Measurements from ENCODE around the gene R3HDM2. TPM values are rescaled to one million over a fixed set of nuclear protein-coding genes. Genes with fewer than 3 reads are reported as not detected.

R3HDM2 gene
- total RNA-seq, 4 donors from 2014 or later: 26.3 to 56.9 (median 33.3) TPM

DNA sequence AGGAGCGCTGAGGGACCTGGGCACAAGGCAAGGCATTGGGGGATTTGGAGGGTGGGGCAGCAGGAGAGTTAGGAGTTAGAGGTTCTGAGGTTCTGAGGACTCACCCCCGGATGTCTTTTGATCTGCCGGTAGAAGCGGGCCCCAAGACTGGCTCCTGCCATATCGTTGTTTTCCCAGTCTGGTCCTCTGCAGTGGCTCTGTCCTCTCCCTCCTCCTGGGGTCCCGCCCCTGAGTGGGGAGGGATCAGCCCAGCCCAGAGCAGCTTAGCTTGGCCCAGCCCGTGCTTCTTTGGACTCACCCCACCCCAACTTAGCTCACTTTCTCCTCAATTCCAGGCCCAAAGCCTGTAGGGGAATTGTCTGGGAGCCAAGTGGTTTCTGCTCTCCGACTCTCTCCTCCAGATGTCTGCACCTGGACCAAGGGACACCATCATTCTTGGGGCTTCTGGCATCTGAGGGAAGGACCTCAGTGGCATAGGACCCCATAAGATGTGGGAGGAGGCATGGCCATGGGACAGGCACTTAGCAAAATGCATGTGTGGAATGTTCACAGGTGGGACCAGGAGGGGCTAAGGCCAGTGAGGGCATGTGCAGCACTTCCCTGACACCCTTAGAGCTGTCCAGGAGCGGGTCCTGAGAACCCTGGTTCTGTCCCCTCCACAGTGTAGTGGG is 193.8 kb downstream of the R3HDM2 start:
- WGBS, 2 donors (ENCODE audit: low coverage in 1 of 2): 26% methylated on average over 9 of the region's 9 CpGs; no CpG with 5 or more reads in 1 of the 2 donors
- peaks cover 68% of the 10 kb centered on the region for H3K27me3 ChIP-seq
- H3K27ac ChIP-seq: no peak overlapping the region
- peaks cover 26 to 45% (median 41%) of the 10 kb centered on the region in 4 donors for H3K4me1 ChIP-seq
- DNase-seq: no peak
- H3K36me3 ChIP-seq: peaks cover 0 to 16% (median 0%) of the 10 kb centered on the region in 4 donors
- no peak overlapping the region for H3K4me3 ChIP-seq
- in situ Hi-C loops (cut with MboI; ENCODE audit: low pct_ligation_motif_present in 1 of 4, low pct_unique_long_range_greater_than_20kb in 1 of 4, low sequenced_read_pairs in 3 of 4) (no loop called here), intact Hi-C loops (cut with DNase I; ENCODE audit: low total_unique reads) (no loop called here)
- no peaks in the 10 kb centered on the region for H3K9me3 ChIP-seq
- TF ChIP-seq, protein P1, sequence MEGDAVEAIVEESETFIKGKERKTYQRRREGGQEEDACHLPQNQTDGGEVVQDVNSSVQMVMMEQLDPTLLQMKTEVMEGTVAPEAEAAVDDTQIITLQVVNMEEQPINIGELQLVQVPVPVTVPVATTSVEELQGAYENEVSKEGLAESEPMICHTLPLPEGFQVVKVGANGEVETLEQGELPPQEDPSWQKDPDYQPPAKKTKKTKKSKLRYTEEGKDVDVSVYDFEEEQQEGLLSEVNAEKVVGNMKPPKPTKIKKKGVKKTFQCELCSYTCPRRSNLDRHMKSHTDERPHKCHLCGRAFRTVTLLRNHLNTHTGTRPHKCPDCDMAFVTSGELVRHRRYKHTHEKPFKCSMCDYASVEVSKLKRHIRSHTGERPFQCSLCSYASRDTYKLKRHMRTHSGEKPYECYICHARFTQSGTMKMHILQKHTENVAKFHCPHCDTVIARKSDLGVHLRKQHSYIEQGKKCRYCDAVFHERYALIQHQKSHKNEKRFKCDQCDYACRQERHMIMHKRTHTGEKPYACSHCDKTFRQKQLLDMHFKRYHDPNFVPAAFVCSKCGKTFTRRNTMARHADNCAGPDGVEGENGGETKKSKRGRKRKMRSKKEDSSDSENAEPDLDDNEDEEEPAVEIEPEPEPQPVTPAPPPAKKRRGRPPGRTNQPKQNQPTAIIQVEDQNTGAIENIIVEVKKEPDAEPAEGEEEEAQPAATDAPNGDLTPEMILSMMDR (IDR thresholded peaks at IDR 0.05): no peak
- TF ChIP-seq POLR2A (IDR thresholded peaks at IDR 0.05) (no peak), POLR2AphosphoS5 (IDR thresholded peaks at IDR 0.05) (no peak), EP300 (IDR thresholded peaks at IDR 0.05; ENCODE audit: low read depth) (no peak)

DNA sequence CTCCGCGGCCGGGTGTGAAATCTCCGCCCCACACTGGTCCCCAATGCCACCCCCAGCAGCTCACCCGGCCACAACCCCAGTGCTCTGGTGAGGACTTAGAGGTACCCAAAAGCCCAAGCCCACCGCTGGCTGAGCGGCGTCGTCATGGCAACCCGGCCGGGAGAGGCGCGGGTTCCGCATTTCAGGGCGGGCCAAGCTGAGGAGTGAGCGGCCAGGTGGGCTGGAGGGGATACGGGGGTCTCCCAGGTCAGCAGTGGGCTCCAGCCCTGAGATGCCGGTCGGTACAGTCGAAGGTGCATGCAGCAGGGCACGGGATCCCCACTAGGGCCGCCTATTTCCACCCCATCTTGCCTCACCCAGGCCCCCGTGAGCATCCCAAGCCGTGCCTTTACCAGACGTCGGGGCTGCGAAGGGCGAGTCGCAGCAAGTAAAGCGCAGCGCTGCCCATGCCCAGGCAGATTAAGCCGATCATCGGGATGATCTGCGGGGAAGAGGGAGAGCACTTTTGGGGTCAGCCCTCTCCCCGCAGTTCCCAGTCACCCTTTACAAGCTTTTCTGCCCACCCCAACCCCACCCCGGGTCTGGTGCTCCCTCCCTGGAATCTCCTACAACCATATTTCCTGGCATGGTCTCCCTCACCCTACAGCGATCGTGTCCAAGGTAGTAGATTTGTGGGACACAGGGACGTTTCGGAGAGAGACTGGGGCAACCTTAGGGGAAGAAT is 194.5 kb downstream of the R3HDM2 start:
- H3K9me3 ChIP-seq: no peaks in the 10 kb centered on the region
- no peak overlapping the region for H3K27ac ChIP-seq
- no peak for DNase-seq
- no peak overlapping the region for H3K4me3 ChIP-seq
- intact Hi-C loops (cut with DNase I; ENCODE audit: low total_unique reads): no loop called here
- in situ Hi-C loops (cut with MboI; ENCODE audit: low pct_ligation_motif_present in 1 of 4, low pct_unique_long_range_greater_than_20kb in 1 of 4, low sequenced_read_pairs in 3 of 4): no loop called here
- TF ChIP-seq POLR2A (IDR thresholded peaks at IDR 0.05) (no peak), POLR2AphosphoS5 (IDR thresholded peaks at IDR 0.05) (no peak), EP300 (IDR thresholded peaks at IDR 0.05; ENCODE audit: low read depth) (no peak)
- TF ChIP-seq, protein P1 (IDR thresholded peaks at IDR 0.05): no peak
- H3K36me3 ChIP-seq: peaks cover 0 to 16% (median 0%) of the 10 kb centered on the region in 4 donors
- H3K4me1 ChIP-seq: peaks cover 22 to 38% (median 34%) of the 10 kb centered on the region in 4 donors
- 24% methylated on average over 18 of the region's 40 CpGs; no CpG with 5 or more reads in 1 of the 2 donors for WGBS, 2 donors (ENCODE audit: low coverage in 1 of 2)
- peaks cover 61% of the 10 kb centered on the region for H3K27me3 ChIP-seq

DNA sequence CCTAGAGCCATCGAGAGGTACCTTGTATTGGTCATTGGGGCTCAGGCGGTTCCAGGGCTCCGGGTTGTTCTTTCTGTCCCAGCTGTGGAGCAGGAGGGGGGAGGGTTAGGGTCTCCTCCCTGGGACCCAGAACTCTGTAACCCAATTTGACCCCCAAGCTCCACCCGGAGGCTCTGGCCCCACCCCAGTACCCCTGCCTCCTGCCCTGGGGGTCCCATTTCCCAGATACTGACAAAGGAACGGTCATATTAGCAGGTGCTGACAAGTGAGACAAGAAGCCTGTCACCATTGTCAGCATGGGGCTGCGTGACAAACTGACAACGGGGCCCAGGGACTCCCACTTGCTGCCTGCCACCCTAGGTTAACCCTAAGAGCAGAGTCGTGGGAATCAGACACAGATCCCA is 195.1 kb downstream of the R3HDM2 start:
- Histone ChIP-seq H3K27ac (peak overlapping the region in 1 of 4 donors; percentile 5), H3K27me3 (peaks cover 55% of the 10 kb centered on the region), H3K4me3 (no peak overlapping the region), H3K4me1 (peaks cover 21 to 35% (median 31%) of the 10 kb centered on the region in 4 donors), H3K9me3 (no peaks in the 10 kb centered on the region), H3K36me3 (peaks cover 0 to 16% (median 0%) of the 10 kb centered on the region in 4 donors)
- 73 to 100% methylated on average over 3 to 8 of the region's 8 CpGs for WGBS, 2 donors (ENCODE audit: low coverage in 1 of 2)
- DNase-seq: no peak
- in situ Hi-C loops (cut with MboI; ENCODE audit: low pct_ligation_motif_present in 1 of 4, low pct_unique_long_range_greater_than_20kb in 1 of 4, low sequenced_read_pairs in 3 of 4) (no loop called here), intact Hi-C loops (cut with DNase I; ENCODE audit: low total_unique reads) (no loop called here)
- no peak for TF ChIP-seq POLR2AphosphoS5 (IDR thresholded peaks at IDR 0.05)
- TF ChIP-seq, protein P1 (IDR thresholded peaks at IDR 0.05): no peak
- no peak for TF ChIP-seq POLR2A (IDR thresholded peaks at IDR 0.05)
- no peak for TF ChIP-seq EP300 (IDR thresholded peaks at IDR 0.05; ENCODE audit: low read depth)

DNA sequence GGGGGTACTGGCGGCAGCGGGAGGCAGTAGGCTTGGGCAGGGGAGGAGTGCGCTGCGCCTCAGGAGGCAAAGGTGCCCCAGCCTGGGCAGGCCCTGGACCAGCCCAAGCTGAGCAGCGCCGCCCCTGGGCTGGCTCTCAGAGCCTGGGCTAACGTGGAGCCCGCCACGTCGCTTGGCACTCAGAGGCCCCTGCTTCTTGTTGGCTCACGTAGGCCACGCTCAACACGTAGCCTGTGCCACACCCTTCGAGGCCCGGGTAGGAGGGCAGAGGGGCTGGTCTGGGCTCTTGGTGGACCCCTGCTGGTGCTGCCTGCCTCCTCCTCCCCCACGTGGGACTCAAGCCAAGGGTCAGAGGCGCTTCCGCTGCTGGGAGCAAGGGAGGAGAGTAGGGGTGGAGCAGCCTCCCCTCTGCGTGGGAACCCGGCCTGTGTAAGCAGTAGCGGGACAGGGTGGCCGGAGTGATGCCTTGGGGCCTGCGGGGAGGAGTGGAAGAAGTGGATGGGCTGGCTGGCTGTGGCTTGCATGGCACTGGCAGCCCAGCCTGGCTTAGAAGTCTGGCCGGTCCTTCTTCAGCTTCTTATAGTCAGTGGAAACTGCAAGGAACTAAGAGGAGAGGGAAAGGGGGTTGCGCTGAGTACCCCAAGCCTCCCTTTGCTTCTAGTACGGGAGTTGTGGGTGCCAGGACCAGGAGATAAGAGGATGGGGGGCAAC is 195.7 kb downstream of the R3HDM2 start:
- Histone ChIP-seq H3K4me3 (no peak overlapping the region), H3K27me3 (peaks cover 49% of the 10 kb centered on the region), H3K9me3 (no peaks in the 10 kb centered on the region), H3K27ac (peak overlapping the region in 1 of 4 donors; percentile 5), H3K36me3 (peaks cover 0 to 16% (median 0%) of the 10 kb centered on the region in 4 donors), H3K4me1 (peaks cover 22 to 35% (median 31%) of the 10 kb centered on the region in 4 donors)
- in situ Hi-C loops (cut with MboI; ENCODE audit: low pct_ligation_motif_present in 1 of 4, low pct_unique_long_range_greater_than_20kb in 1 of 4, low sequenced_read_pairs in 3 of 4): no loop called here
- intact Hi-C loops (cut with DNase I; ENCODE audit: low total_unique reads): no loop called here
- WGBS, 2 donors (ENCODE audit: low coverage in 1 of 2): 77 to 100% methylated on average over 2 to 25 of the region's 26 CpGs
- DNase-seq: no peak
- no peak for TF ChIP-seq POLR2A (IDR thresholded peaks at IDR 0.05)
- TF ChIP-seq, protein P1 (IDR thresholded peaks at IDR 0.05): no peak
- TF ChIP-seq POLR2AphosphoS5 (IDR thresholded peaks at IDR 0.05): no peak
- no peak for TF ChIP-seq EP300 (IDR thresholded peaks at IDR 0.05; ENCODE audit: low read depth)

Data from transverse colon (tissue), 4 donors.